Activated naive CD4-positive, alpha-beta T cell treated with anti-CD3 and anti-CD28 coated beads, Interleukin-2, amount 50 U/mL, for 24 hours (primary cell): ENCODE measurements around the gene PAX9.
"Not testable (repeated sequence)": the region's sequence is repeated elsewhere in the genome, so short reads cannot be mapped to it uniquely, and the experiment has no call there.

Source experiments
- H3K27ac Mint-ChIP-seq: one replicate; pipeline ENCODE4 v1.8.0; 2021; ENCODE audit warnings: mild to moderate bottlenecking, mixed read lengths
- H3K27me3 Mint-ChIP-seq: one replicate; pipeline ENCODE4 v1.8.0; 2021; ENCODE audit warnings: mixed read lengths
- H3K36me3 Mint-ChIP-seq: one replicate; pipeline ENCODE4 v1.8.0; 2021; ENCODE audit warnings: mixed read lengths
- H3K4me1 Mint-ChIP-seq: one replicate; pipeline ENCODE4 v1.8.0; 2021; ENCODE audit warnings: mixed read lengths
- H3K4me3 Mint-ChIP-seq: one replicate; pipeline ENCODE4 v1.8.0; 2021; ENCODE audit warnings: mild to moderate bottlenecking, mixed read lengths
- H3K9me3 Mint-ChIP-seq: one replicate; pipeline ENCODE4 v1.8.0; 2021; ENCODE audit warnings: mixed read lengths

Gene PAX9

DNA sequence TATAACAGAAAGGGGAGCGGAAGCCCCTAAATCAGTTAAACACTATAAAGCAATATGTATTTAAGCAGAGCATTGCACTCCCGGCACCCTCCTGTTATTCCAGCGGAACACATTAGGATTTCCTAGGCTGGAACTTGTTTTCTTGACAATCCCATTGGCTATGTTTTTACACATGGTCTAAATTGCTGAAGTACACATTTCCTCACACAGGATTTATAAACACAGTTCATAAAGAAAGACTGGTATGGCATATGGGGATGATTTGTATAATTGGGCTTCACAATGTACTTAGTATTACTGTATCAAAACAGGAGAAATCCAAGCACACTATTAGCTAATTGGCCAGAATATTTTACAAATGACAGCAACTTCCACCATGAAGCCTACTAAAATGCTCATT, 23.3 kb downstream of the PAX9 start:
- Mint-ChIP-seq H3K9me3 (peaks cover 5% of the 10 kb centered on the region), H3K4me3 (no peak overlapping the region), H3K27ac (no peak overlapping the region), H3K27me3 (peaks cover 9% of the 10 kb centered on the region), H3K36me3 (no peaks in the 10 kb centered on the region), H3K4me1 (no peaks in the 10 kb centered on the region)

DNA sequence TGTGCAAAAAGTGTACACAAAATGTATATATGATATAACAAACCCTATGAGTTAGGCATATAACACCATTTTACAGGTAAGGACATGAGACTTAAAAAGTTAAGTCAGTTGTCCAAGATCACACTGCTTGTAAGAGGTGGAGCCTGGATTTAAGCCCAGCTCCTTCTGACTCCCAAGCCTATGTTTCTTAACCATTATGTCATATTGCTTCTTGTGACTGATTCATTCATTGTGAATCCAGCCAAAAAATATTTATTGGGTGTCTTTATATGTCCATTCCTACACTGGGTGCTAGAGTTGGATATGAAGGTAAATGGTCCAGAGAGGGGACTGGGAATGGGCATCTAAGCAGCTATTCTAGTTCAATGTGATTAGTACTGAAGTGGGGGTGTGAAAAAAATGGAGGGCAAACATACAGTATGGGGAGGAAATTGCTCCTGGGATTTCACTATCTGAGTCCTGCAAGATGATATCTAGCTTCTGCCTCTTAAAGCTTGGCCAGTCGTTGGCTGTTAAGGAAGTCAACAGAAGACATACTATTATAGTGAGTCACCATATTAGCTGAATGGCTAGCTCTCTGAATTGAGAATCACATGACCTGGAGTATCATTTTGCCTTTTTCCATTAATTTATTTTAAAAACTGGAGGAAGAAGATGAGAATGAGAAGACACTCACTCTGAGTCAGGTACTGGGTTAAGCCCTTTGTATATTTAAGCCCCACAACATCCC, 28.8 kb downstream of the PAX9 start:
- Mint-ChIP-seq H3K27me3 (peaks cover 8% of the 10 kb centered on the region), H3K4me1 (no peaks in the 10 kb centered on the region), H3K36me3 (no peaks in the 10 kb centered on the region), H3K27ac (no peak overlapping the region), H3K4me3 (no peak overlapping the region), H3K9me3 (peaks cover 15% of the 10 kb centered on the region)

DNA sequence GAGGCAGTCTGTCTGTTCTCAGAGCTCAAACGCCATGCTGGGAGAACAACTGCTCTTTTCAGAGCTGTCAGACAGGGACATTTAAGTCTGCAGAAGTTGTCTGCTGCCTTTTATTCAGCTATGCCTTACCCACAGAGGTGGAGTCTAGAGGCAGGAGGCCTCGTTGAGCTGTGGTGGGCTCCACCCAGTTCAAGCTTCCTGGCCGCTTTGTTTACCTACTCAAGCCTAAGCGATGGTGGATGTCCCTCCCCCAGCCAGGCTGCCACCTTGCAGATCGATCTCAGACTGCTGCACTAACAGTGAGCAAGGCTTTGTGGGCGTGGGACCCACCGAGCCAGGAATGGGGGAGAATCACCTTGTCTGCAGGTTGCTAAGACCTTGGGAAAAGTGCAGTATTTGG, 37.8 kb downstream of the PAX9 start:
- H3K4me1 Mint-ChIP-seq, H3K27me3 Mint-ChIP-seq, H3K4me3 Mint-ChIP-seq, H3K36me3 Mint-ChIP-seq, H3K27ac Mint-ChIP-seq: not testable (repeated sequence)
- H3K9me3 Mint-ChIP-seq = peaks cover 10% of the 10 kb centered on the region

DNA sequence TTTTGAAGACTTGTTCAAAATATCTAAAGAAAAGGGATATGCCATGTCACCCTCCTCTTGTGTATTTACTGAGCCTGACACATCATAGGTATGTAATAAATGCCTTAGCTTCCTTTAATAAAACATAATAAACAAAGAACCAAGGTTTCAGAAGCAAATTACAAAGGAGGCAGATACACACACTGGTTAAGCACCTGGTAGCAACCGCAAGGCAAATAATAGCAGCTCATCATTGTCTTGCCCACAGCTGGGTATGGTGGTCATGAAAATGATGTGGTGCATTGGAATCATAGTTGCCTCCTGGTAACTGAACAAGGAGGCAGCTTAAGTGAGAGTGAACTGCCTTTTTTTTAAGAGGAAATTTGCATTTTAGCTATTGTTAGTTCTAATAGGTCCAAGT, 39.0 kb downstream of the PAX9 start:
- H3K27me3 Mint-ChIP-seq = peaks cover 4% of the 10 kb centered on the region
- no peak overlapping the region for H3K27ac Mint-ChIP-seq

DNA sequence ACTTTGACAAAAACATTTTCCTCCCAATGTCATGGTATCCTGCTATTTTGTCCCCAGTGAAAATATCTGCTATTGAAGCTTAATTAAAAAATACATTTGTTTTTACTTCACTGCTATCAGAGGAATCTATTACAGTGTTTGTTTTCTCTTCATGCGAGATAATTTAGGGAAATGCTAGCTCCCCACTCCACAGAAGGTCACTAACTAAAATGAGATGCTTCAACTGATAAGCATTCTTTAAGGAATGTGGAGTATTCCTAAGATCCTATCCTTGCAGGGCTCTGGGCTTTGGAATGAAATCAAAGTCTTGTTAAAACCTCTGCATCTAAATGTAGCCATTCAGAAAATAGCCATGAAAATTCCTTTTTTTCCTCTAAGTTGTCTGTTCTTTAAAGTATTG, 39.5 kb downstream of the PAX9 start:
- no peaks in the 10 kb centered on the region for H3K4me1 Mint-ChIP-seq
- H3K36me3 Mint-ChIP-seq = no peaks in the 10 kb centered on the region
- no peak overlapping the region for H3K4me3 Mint-ChIP-seq
- H3K9me3 Mint-ChIP-seq = peaks cover 10% of the 10 kb centered on the region
- H3K27me3 Mint-ChIP-seq = peaks cover 4% of the 10 kb centered on the region
- no peak overlapping the region for H3K27ac Mint-ChIP-seq

More for the DNA sequence above, 39.0 kb downstream of the PAX9 start:
- Mint-ChIP-seq H3K9me3 (peaks cover 10% of the 10 kb centered on the region), H3K4me3 (no peak overlapping the region), H3K36me3 (no peaks in the 10 kb centered on the region), H3K4me1 (no peaks in the 10 kb centered on the region)

DNA sequence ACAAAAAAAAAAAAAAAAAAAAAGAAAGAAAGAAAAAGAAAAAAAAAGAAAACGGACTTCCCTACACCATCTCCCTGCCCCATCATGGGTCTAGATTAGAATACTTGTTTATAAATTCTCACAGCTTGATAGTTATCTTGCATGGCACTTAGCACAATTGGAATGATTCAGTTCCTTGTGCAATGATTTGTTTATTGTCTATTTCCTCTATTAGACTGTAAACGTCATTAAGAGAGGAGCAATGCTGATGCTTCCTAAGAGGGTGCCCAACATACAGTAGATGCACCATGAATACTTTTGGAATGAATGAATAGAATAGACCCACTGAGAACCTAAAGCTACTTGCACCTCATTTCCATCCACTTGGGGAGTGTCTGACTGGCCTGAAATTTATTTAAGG, 40.8 kb downstream of the PAX9 start:
- no peak overlapping the region for H3K27ac Mint-ChIP-seq
- H3K36me3 Mint-ChIP-seq = no peaks in the 10 kb centered on the region
- H3K4me3 Mint-ChIP-seq = no peak overlapping the region
- H3K9me3 Mint-ChIP-seq = peaks cover 10% of the 10 kb centered on the region
- peaks cover 4% of the 10 kb centered on the region for H3K27me3 Mint-ChIP-seq
- no peaks in the 10 kb centered on the region for H3K4me1 Mint-ChIP-seq

DNA sequence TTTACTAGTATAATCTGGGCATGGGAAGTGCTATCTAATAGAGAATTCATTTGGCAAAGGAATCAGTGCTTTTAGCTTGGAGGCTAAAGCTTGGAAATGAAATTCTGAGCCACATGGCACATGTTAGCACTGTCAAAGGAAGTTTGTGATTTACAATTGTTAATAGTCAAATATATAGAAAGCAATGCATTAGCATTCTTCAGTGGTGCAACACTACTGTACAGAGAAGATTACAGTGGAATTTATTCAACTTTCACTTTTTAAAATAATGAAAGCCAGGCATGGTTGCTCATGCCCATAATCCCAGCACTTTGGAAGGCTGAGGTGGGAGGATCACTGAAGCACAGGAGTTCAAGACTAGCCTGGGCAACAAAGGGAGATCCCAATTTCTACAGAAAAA, 45.9 kb downstream of the PAX9 start:
- H3K4me1 Mint-ChIP-seq = no peaks in the 10 kb centered on the region
- H3K4me3 Mint-ChIP-seq = no peak overlapping the region
- H3K36me3 Mint-ChIP-seq = no peaks in the 10 kb centered on the region
- H3K27ac Mint-ChIP-seq = no peak overlapping the region
- H3K27me3 Mint-ChIP-seq = peaks cover 1% of the 10 kb centered on the region
- H3K9me3 Mint-ChIP-seq = no peaks in the 10 kb centered on the region

DNA sequence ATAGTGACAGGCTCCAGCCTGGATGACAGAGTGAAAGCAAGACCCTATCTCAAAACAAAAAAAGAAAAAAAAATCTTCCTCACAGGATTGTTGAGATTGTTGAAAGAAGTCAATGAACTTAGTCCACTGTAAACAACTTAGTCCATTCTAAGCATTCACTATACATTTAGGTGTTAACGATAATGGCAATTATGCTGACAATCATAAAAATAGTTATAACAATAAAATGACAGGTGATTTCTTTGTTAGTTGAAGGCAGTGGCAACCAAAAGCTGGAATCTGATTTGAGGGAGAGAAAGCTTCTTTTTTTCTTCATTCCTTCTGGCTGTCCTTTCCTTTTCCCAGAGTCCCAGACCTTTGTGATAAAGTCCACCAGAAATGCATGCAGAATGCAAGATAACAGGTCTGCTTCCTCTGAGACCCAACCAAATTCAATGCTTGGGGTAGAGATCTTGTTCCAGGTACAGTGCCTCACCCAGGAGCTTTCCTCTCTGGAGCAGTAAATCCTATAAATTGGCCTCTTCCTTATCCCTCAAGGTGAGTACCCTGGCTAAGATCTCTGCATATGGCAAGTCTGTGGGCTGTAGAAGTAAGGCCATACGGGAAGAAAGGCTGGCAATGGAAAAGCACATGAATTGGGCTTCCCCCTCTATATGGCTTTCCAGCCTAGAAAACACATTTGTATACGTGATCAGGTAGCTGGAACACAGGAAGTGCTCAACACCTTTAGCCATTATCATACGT, 52.5 kb downstream of the PAX9 start:
- no peaks in the 10 kb centered on the region for H3K4me1 Mint-ChIP-seq
- H3K27me3 Mint-ChIP-seq = peaks cover 1% of the 10 kb centered on the region
- H3K27ac Mint-ChIP-seq = no peak overlapping the region
- no peaks in the 10 kb centered on the region for H3K9me3 Mint-ChIP-seq
- no peaks in the 10 kb centered on the region for H3K36me3 Mint-ChIP-seq
- H3K4me3 Mint-ChIP-seq = no peak overlapping the region

DNA sequence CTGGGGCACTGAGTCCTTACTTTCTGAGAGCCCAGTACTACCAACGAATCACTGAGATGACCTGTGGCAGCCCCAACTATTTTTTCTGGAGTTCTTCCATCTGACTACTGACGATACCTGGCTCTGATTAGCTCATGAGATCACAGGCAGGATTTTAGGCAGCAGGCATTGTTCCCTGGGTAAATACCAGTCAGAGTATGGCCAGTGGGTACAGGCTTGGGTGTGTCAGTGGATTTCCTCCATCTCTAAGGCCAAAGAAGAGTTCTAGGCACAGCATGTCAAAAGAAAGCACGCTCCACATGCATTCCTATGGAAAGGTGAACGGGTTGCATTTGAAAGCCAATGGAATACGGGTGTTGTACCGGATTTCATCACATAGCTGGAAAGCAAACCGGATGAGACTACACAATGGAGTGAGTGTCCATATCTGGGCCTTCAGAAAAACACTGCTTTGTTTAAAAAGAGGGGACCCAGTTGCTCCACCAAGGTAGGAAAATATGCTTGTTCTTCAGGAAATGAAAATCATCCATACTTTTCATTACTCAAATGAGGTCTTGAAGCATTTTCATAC, 55.0 kb downstream of the PAX9 start:
- no peaks in the 10 kb centered on the region for H3K4me1 Mint-ChIP-seq
- H3K27me3 Mint-ChIP-seq = peaks cover 1% of the 10 kb centered on the region
- no peak overlapping the region for H3K27ac Mint-ChIP-seq
- no peaks in the 10 kb centered on the region for H3K9me3 Mint-ChIP-seq
- no peaks in the 10 kb centered on the region for H3K36me3 Mint-ChIP-seq
- H3K4me3 Mint-ChIP-seq = no peak overlapping the region

DNA sequence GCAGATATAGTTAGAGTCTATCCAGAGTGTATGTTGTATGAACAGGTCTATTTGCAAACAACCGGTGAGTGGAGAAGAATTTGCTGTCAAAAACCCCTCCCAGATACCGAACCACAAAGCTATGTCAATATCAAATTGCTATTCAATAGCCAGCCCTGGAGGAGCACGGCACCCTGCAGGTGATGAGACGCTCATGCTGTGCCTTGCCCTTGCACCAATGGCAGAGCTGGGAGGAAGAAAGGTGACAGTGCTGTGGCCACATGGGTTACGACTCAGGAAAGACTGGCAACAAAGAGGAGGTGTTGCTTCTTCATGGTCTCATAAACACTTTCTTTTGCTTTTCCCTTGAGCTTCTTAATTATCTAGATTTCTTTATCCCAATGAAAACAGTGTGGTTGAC, 55.7 kb downstream of the PAX9 start:
- Mint-ChIP-seq H3K27ac (no peak overlapping the region), H3K9me3 (no peaks in the 10 kb centered on the region), H3K4me1 (no peaks in the 10 kb centered on the region), H3K4me3 (no peak overlapping the region), H3K27me3 (peaks cover 1% of the 10 kb centered on the region), H3K36me3 (no peaks in the 10 kb centered on the region)

DNA sequence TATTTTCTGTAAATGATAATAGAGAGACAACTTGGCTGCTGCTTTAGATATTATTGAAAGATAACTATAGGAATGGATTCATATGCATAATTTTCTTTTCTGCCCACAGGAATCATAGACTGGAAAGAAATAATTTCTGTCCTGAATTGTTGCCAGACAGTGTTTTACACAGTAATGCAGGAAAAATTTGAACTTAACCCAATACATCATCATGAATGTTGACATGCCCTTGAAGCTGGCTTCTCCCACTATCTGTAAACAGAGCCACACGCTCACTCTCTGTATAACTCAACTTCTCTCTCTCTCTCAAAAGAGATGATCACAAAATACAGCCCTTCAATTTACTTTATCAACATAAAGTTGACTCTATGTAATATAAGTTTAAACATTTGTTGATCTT, 56.6 kb downstream of the PAX9 start:
- Mint-ChIP-seq H3K36me3 (no peaks in the 10 kb centered on the region), H3K27me3 (peaks cover 3% of the 10 kb centered on the region), H3K4me1 (no peaks in the 10 kb centered on the region), H3K4me3 (no peak overlapping the region), H3K9me3 (no peaks in the 10 kb centered on the region), H3K27ac (no peak overlapping the region)

DNA sequence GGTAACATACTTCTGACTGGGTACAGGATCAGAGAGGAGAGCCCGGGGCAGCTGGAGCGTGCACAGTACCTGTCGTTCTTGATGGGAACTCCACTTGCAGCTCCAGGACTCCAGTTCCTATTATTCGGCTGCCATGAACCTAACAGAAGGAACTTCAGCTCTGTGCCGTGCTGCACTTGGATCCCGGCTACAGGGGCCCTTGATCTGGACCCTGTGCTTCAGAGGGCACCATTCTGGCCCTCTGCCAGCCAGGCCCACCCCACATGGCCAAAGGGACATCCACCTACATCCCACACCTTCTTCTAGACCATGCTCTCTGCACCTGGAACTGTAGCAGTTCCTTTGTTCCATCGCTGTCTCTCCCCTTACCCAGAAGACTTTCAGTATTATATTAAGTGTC, 58.2 kb downstream of the PAX9 start:
- Mint-ChIP-seq H3K4me1 (no peaks in the 10 kb centered on the region), H3K4me3 (no peak overlapping the region), H3K9me3 (no peaks in the 10 kb centered on the region), H3K27me3 (peaks cover 2% of the 10 kb centered on the region), H3K27ac (no peak overlapping the region), H3K36me3 (no peaks in the 10 kb centered on the region)

DNA sequence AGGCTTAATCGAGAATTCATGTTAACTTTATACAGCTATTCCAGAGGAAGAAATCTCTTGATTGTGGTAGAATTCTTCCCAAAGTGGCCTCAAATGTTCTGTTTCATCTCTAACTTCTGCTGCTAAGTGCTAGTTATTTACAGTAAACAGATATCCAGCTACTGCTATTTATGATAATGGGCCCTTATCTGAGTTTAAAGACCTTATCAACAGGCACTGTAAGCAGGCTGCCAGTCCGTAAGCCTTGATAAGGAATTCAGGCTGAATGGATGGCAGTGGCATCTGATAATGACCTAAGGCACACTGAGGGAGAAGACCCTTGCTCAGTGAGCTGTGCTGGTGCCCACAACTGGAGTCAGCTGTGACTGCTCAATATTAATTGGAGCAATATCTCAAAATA, 59.0 kb downstream of the PAX9 start:
- no peak overlapping the region for H3K27ac Mint-ChIP-seq
- no peak overlapping the region for H3K4me3 Mint-ChIP-seq
- H3K9me3 Mint-ChIP-seq = no peaks in the 10 kb centered on the region
- H3K36me3 Mint-ChIP-seq = no peaks in the 10 kb centered on the region
- peaks cover 2% of the 10 kb centered on the region for H3K27me3 Mint-ChIP-seq
- H3K4me1 Mint-ChIP-seq = no peaks in the 10 kb centered on the region

DNA sequence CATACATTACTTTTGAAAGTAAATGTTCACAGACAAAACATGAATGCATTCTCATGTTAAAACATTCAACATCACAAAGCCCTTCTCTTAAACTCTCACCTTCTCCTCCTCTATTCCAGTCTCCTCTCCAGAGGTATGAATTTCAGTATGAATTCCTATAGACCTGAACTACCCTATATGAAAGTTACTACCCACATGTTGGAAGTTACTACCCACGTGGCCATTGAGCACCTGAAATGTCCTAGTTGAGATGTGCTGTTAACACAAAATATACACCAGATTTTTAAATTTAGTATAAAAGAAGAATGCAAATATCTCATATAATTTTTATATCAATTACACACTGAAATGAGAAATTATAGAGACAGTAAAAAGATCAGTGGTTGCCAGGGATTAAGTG, 60.2 kb downstream of the PAX9 start:
- Mint-ChIP-seq H3K27me3 (peaks cover 4% of the 10 kb centered on the region), H3K4me1 (no peaks in the 10 kb centered on the region), H3K27ac (no peak overlapping the region), H3K9me3 (no peaks in the 10 kb centered on the region), H3K4me3 (no peak overlapping the region), H3K36me3 (no peaks in the 10 kb centered on the region)

DNA sequence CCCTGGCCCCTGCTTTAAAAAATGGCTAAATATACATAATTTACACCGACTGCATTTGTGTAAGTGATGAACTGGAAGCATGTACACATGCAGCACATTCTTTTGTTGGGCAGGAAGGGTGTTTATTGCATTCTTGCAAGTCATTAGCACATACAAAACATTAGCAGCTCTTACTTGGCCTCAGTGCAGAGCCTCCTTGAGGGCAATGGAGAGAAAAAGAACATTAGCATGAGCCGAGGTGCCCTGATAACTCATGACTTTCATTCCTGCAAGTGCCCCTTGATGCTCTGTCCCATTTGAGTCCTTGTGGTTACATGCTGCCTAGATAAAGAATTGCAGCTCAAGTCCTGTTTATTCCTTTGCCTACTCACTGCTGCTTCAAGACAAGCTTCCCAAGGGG, 61.9 kb downstream of the PAX9 start:
- Mint-ChIP-seq H3K4me3 (no peak overlapping the region), H3K9me3 (no peaks in the 10 kb centered on the region), H3K27me3 (peaks cover 4% of the 10 kb centered on the region), H3K36me3 (no peaks in the 10 kb centered on the region), H3K4me1 (no peaks in the 10 kb centered on the region), H3K27ac (no peak overlapping the region)

DNA sequence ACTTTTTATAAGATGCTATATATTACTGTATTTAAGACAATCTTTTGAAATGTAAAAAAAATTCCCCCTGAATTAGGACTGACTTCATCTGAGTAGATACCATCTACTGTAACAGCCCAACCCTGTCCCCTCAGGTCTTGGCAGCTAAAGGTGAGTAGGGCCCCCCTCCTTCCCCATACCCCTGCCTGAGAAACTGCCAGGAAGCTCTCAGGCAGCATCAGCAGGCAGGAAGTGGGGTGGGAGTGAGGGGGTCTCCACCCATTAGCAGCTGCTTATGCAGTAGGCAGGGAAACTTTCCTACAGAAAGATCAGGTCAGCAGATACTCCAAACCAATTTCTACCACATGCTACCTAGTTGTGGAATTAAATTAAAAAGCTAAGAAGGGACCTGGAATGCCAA, 62.5 kb downstream of the PAX9 start:
- H3K36me3 Mint-ChIP-seq = no peaks in the 10 kb centered on the region
- peaks cover 4% of the 10 kb centered on the region for H3K27me3 Mint-ChIP-seq
- H3K4me3 Mint-ChIP-seq = no peak overlapping the region
- H3K9me3 Mint-ChIP-seq = no peaks in the 10 kb centered on the region
- no peak overlapping the region for H3K27ac Mint-ChIP-seq
- no peaks in the 10 kb centered on the region for H3K4me1 Mint-ChIP-seq
